Measurements from ENCODE around the gene CCDC34. TPM values are rescaled to one million over a fixed set of nuclear protein-coding genes. Genes with fewer than 3 reads are reported as not detected.

Gene CCDC34
- total and polyA plus RNA-seq, 4 donors = 1.1 to 10.5 (median 1.5) TPM

GRCh38 chr11:27357250-27357649 is 5.8 kb downstream of the CCDC34 start:
- no peak overlapping the region for H3K27ac ChIP-seq (ENCODE audit: low read depth in 1 of 2, low read length in 2 of 2)
- H3K36me3 ChIP-seq (ENCODE audit: control insufficient read depth in 4 of 4, insufficient read depth in 3 of 4, low read depth in 1 of 4, low read length in 3 of 4) = no peaks in the 10 kb centered on the region
- no peak overlapping the region for H3K9ac ChIP-seq (ENCODE audit: low read depth in 1 of 2, low read length in 2 of 2)
- no peak overlapping the region for H3K4me3 ChIP-seq (ENCODE audit: low read depth in 1 of 3, low read length in 3 of 3)
- no peaks in the 10 kb centered on the region for H3K27me3 ChIP-seq (ENCODE audit: control insufficient read depth in 4 of 4, insufficient read depth in 4 of 4, low read length in 3 of 4)
- 67% methylated on average over 4 of the region's 4 CpGs for WGBS
- DNase-seq (ENCODE audit: low spot score) = no peak
- H3K4me1 ChIP-seq (ENCODE audit: control insufficient read depth in 4 of 4, insufficient read depth in 4 of 4, low read length in 3 of 4) = peaks cover 0 to 3% (median 2%) of the 10 kb centered on the region in 4 donors
- H3K9me3 ChIP-seq (ENCODE audit: control insufficient read depth in 4 of 4, low read length in 3 of 4) = no peaks in the 10 kb centered on the region
- TF ChIP-seq HNF4A (conservative IDR thresholded peaks at IDR 0.05) (no peak), FOXA2 (IDR thresholded peaks at IDR 0.05) (no peak), MAX (IDR thresholded peaks at IDR 0.05) (no peak), ATF3 (IDR thresholded peaks at IDR 0.05) (no peak), RXRA (IDR thresholded peaks at IDR 0.05) (no peak), REST (IDR thresholded peaks at IDR 0.05) (no peak), ZBTB33 (IDR thresholded peaks at IDR 0.05) (no peak), SP1 (IDR thresholded peaks at IDR 0.05) (no peak), RAD21 (IDR thresholded peaks at IDR 0.05) (no peak), HNF4G (IDR thresholded peaks at IDR 0.05) (no peak), NR2F2 (IDR thresholded peaks at IDR 0.05) (no peak), TAF1 (conservative IDR thresholded peaks at IDR 0.05) (no peak), CTCF (IDR thresholded peaks at IDR 0.05; ENCODE audit: low read depth, low read length, missing input control) (no peak), FOXA1 (IDR thresholded peaks at IDR 0.05) (no peak), GABPA (IDR thresholded peaks at IDR 0.05 in 1 of 2, conservative IDR thresholded peaks at IDR 0.05 in 1 of 2) (no peak), EGR1 (IDR thresholded peaks at IDR 0.05; ENCODE audit: low read depth in 2 of 2) (no peak), JUND (IDR thresholded peaks at IDR 0.05) (no peak), YY1 (IDR thresholded peaks at IDR 0.05) (no peak)

Data from liver (tissue), 9 donors.